GM23338 (cell line): ENCODE measurements around the gene DYSF. TPM values are rescaled to one million over a fixed set of nuclear protein-coding genes. Genes with fewer than 3 reads are reported as not detected.

ENCODE experiments used
- ATAC-seq: fragments of 200-7000 bp; cut with Tn5 transposase; 3 replicates; pipeline ENCODE4 v1.9.1; 2020
- DNase-seq: peaks from one replicate; pipeline ENCODE4 v3.0.0-alpha.2; 2015; ENCODE audit warnings: low spot score
- H2AFZ ChIP-seq: fragments of 200-600 bp; sonication (generic); 2 replicates; pipeline ENCODE4 v1.8.0; 2016; ENCODE audit warnings: antibody characterized with exemption, mild to moderate bottlenecking, moderate library complexity
- H3F3A ChIP-seq: fragments of 200-600 bp; sonication (generic); replicated peaks from 2 replicates; pipeline ENCODE4 v1.8.0; 2017; ENCODE audit warnings: antibody characterized with exemption, mixed run types, low read depth
- H3K27ac ChIP-seq: fragments of 200-600 bp; sonication (generic); 2 replicates; pipeline ENCODE4 v1.6.1; 2016; ENCODE audit warnings: low read depth
- H3K27me3 ChIP-seq: fragments of 200-600 bp; sonication (generic); 2 replicates; pipeline ENCODE4 v1.8.0; 2016; ENCODE audit warnings: mild to moderate bottlenecking, mixed run types, moderate library complexity; ENCODE audit not compliant: insufficient read depth
- H3K36me3 ChIP-seq: fragments of 200-600 bp; sonication (generic); 2 replicates; pipeline ENCODE4 v1.8.0; 2016; ENCODE audit warnings: mild to moderate bottlenecking; ENCODE audit not compliant: insufficient read depth
- H3K4me1 ChIP-seq: fragments of 200-600 bp; sonication (generic); 2 replicates; pipeline ENCODE4 v1.8.0; 2016; ENCODE audit warnings: mild to moderate bottlenecking, moderate library complexity; ENCODE audit not compliant: insufficient read depth
- H3K4me2 ChIP-seq: fragments of 200-600 bp; sonication (generic); 2 replicates; pipeline ENCODE4 v1.7.1; 2017; ENCODE audit warnings: mixed run types
- H3K4me3 ChIP-seq: fragments of 200-600 bp; sonication (generic); 2 replicates; pipeline ENCODE4 v1.6.1; 2016; ENCODE audit warnings: mixed run types
- H3K79me2 ChIP-seq: fragments of 200-600 bp; sonication (generic); replicated peaks from 2 replicates; pipeline ENCODE4 v1.8.0; 2017; ENCODE audit warnings: mild to moderate bottlenecking; ENCODE audit not compliant: insufficient read depth
- H3K9me2 ChIP-seq: fragments of 200-600 bp; sonication (generic); 2 replicates; pipeline ENCODE4 v1.8.0; 2017; ENCODE audit not compliant: insufficient read depth
- H4K20me1 ChIP-seq: fragments of 200-600 bp; sonication (generic); replicated peaks from 2 replicates; pipeline ENCODE4 v1.8.0; 2017; ENCODE audit warnings: mild to moderate bottlenecking; ENCODE audit not compliant: insufficient read depth
- H3K27ac Mint-ChIP-seq: 2 replicates; pipeline ENCODE4 v1.8.0; 2020; ENCODE audit warnings: inconsistent platforms, mild to moderate bottlenecking, moderate library complexity, mixed read lengths
- H3K27me3 Mint-ChIP-seq: 3 replicates; pipeline ENCODE4 v1.8.0; 2022; ENCODE audit warnings: low read depth, mild to moderate bottlenecking, moderate library complexity, mixed read lengths, inconsistent platforms; ENCODE audit not compliant: insufficient read depth, poor library complexity
- H3K36me3 Mint-ChIP-seq: 3 replicates; pipeline ENCODE4 v1.8.0; 2021; ENCODE audit warnings: low read depth, mild to moderate bottlenecking, inconsistent platforms, moderate library complexity, mixed read lengths
- H3K4me1 Mint-ChIP-seq: 3 replicates; pipeline ENCODE4 v1.8.0; 2020; ENCODE audit warnings: mild to moderate bottlenecking, inconsistent platforms, mixed read lengths
- H3K4me3 Mint-ChIP-seq: 3 replicates; pipeline ENCODE4 v1.8.0; 2021; ENCODE audit warnings: moderate library complexity, mild to moderate bottlenecking, inconsistent platforms, mixed read lengths
- H3K9me3 Mint-ChIP-seq: 3 replicates; pipeline ENCODE4 v1.8.0; 2020; ENCODE audit warnings: moderate library complexity, mild to moderate bottlenecking, inconsistent platforms, mixed read lengths
- CREB1 ChIP-seq: fragments of 250-450 bp; sonication (Bioruptor Pico); IDR thresholded peaks from 2 replicates; pipeline ENCODE4 v1.5.0; 2020; ENCODE audit warnings: low read depth, mild to moderate bottlenecking, moderate library complexity
- EZH2 ChIP-seq: fragments of 200-600 bp; sonication (generic); IDR thresholded peaks from one replicate; pipeline ENCODE4 v1.8.0; 2017; ENCODE audit warnings: antibody characterized with exemption, mild to moderate bottlenecking, low read depth; ENCODE audit not compliant: unreplicated experiment
- EZH2phosphoT487 ChIP-seq: fragments of 200-600 bp; sonication (generic); IDR thresholded peaks from one replicate; pipeline ENCODE4 v1.8.1; 2018; ENCODE audit warnings: antibody characterized with exemption; ENCODE audit not compliant: unreplicated experiment
- JUNB ChIP-seq: IDR thresholded peaks from one replicate; pipeline ENCODE4 v1.6.1; 2016; ENCODE audit warnings: antibody characterized with exemption; ENCODE audit not compliant: unreplicated experiment
- NANOG ChIP-seq: IDR thresholded peaks from 2 replicates; pipeline ENCODE4 v1.6.1; 2016; ENCODE audit warnings: antibody characterized with exemption, borderline replicate concordance
- POLR2AphosphoS5 ChIP-seq: IDR thresholded peaks from 2 replicates; pipeline ENCODE4 v1.6.1; 2016; ENCODE audit warnings: antibody characterized with exemption, low read depth
- STAT1 ChIP-seq: IDR thresholded peaks from one replicate; pipeline ENCODE4 v1.6.1; 2016; ENCODE audit warnings: antibody characterized with exemption; ENCODE audit not compliant: unreplicated experiment
- ZNF114 ChIP-seq: fragments of 250-450 bp; sonication (Bioruptor Pico); IDR thresholded peaks from 2 replicates; pipeline ENCODE4 v1.5.0; 2020; ENCODE audit warnings: mild to moderate bottlenecking, moderate library complexity
- ZNF331 ChIP-seq: fragments of 250-450 bp; sonication (Bioruptor Pico); IDR thresholded peaks from 2 replicates; pipeline ENCODE4 v1.5.0; 2020; ENCODE audit warnings: low read depth, mild to moderate bottlenecking, moderate library complexity
- polyA plus RNA-seq: library from polyadenylated mRNA; unstranded; fragments of >200 nt; fragmentation: Nextera tagmentation; extraction: Ambion mirVana; gene quantifications from 2 replicates; pipeline ENCODE4 v1.2.1, GENCODE V29; 2016
- total RNA-seq: library from RNA; depleted of rRNA; stranded (reverse); fragments of >200 nt; shearing (Covaris generic); gene quantifications from 2 replicates; pipeline ENCODE4 v1.2.3, GENCODE V29; 2014
- TF ChIP-seq, protein P1 (sequence below): fragments of 250-450 bp; sonication (Bioruptor Pico); IDR thresholded peaks from 2 replicates; pipeline ENCODE4 v1.5.0; 2020; ENCODE audit warnings: mild to moderate bottlenecking, moderate library complexity
- TF ChIP-seq, protein P2 (sequence below): IDR thresholded peaks from one replicate; pipeline ENCODE4 v1.6.1; 2018; ENCODE audit warnings: antibody characterized with exemption; ENCODE audit not compliant: unreplicated experiment
- TF ChIP-seq, protein P3 (sequence below): IDR thresholded peaks from 2 replicates; pipeline ENCODE4 v1.6.1; 2016; ENCODE audit warnings: antibody characterized with exemption
- TF ChIP-seq, protein P4 (sequence below), 2 experiments: fragments of 200-600 bp in 1 of 2; sonication (generic) in 1 of 2; conservative IDR thresholded peaks; 2 replicates each; pipeline versions ENCODE4 v1.5.1 to v1.6.1; 2016 to 2017; ENCODE audit warnings: antibody characterized with exemption in 2 of 2, low read depth in 2 of 2, mild to moderate bottlenecking in 2 of 2, moderate library complexity in 1 of 2

DYSF gene
- total and polyA plus RNA-seq, 2 experiments from 2014 or later = 7.3 to 21.3 TPM

DNA sequence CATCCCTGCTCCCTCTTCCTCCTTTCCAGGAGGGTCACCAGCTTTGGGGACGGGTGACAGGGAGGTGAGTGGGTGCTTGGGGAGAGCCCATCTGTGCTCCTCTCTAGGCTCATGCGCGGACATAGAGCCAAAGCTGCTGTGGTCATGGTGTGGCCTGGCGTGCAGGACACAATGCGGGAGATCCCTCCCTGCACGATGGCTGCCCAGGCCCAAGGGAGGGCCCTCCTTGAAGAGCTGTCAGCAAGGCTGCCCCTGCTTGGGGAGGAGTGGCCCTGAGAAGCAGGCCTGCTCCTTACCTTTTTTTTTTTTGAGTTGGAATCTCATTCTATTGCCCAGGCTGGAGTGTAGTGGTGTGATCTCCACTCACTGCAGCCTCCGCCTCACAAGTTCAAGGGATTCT lies 111.4 kb downstream of the DYSF start (continued):
- TF ChIP-seq, protein P1, sequence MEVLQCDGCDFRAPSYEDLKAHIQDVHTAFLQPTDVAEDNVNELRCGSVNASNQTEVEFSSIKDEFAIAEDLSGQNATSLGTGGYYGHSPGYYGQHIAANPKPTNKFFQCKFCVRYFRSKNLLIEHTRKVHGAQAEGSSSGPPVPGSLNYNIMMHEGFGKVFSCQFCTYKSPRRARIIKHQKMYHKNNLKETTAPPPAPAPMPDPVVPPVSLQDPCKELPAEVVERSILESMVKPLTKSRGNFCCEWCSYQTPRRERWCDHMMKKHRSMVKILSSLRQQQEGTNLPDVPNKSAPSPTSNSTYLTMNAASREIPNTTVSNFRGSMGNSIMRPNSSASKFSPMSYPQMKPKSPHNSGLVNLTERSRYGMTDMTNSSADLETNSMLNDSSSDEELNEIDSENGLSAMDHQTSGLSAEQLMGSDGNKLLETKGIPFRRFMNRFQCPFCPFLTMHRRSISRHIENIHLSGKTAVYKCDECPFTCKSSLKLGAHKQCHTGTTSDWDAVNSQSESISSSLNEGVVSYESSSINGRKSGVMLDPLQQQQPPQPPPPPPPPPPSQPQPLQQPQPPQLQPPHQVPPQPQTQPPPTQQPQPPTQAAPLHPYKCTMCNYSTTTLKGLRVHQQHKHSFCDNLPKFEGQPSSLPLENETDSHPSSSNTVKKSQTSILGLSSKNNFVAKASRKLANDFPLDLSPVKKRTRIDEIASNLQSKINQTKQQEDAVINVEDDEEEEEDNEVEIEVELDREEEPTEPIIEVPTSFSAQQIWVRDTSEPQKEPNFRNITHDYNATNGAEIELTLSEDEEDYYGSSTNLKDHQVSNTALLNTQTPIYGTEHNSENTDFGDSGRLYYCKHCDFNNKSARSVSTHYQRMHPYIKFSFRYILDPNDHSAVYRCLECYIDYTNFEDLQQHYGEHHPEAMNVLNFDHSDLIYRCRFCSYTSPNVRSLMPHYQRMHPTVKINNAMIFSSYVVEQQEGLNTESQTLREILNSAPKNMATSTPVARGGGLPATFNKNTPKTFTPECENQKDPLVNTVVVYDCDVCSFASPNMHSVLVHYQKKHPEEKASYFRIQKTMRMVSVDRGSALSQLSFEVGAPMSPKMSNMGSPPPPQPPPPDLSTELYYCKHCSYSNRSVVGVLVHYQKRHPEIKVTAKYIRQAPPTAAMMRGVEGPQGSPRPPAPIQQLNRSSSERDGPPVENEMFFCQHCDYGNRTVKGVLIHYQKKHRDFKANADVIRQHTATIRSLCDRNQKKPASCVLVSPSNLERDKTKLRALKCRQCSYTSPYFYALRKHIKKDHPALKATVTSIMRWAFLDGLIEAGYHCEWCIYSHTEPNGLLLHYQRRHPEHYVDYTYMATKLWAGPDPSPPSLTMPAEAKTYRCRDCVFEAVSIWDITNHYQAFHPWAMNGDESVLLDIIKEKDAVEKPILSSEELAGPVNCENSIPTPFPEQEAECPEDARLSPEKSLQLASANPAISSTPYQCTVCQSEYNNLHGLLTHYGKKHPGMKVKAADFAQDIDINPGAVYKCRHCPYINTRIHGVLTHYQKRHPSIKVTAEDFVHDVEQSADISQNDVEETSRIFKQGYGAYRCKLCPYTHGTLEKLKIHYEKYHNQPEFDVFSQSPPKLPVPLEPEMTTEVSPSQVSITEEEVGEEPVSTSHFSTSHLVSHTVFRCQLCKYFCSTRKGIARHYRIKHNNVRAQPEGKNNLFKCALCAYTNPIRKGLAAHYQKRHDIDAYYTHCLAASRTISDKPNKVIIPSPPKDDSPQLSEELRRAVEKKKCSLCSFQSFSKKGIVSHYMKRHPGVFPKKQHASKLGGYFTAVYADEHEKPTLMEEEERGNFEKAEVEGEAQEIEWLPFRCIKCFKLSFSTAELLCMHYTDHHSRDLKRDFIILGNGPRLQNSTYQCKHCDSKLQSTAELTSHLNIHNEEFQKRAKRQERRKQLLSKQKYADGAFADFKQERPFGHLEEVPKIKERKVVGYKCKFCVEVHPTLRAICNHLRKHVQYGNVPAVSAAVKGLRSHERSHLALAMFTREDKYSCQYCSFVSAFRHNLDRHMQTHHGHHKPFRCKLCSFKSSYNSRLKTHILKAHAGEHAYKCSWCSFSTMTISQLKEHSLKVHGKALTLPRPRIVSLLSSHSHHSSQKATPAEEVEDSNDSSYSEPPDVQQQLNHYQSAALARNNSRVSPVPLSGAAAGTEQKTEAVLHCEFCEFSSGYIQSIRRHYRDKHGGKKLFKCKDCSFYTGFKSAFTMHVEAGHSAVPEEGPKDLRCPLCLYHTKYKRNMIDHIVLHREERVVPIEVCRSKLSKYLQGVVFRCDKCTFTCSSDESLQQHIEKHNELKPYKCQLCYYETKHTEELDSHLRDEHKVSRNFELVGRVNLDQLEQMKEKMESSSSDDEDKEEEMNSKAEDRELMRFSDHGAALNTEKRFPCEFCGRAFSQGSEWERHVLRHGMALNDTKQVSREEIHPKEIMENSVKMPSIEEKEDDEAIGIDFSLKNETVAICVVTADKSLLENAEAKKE (CRISPR knock-in tag) = no peak

DNA sequence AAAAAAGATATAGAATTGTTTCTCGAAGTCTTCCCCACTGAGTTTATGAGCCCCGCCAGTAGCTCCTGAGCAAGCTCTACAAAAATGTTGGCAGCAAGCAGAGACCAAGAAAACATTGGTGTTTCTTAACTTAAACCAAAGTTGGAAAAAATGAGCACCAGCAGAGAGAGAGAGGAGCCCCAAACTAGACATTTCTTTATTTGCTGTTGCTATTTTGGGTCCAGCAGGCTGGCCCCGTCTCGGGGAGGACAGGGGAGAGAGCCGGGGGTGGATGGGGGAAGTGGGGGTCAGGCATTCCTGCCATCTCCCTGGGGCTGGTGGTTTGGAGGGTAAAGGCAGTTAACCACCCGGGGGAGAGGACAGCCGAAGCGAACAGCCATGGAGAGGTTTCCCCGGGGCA lies 113.0 kb downstream of the DYSF start:
- Histone ChIP-seq H2AFZ (no peak overlapping the region), H3K79me2 (no peaks in the 10 kb centered on the region), H3K4me3 (no peak overlapping the region), H4K20me1 (no peaks in the 10 kb centered on the region), H3K4me1 (no peaks in the 10 kb centered on the region), H3K27me3 (no peaks in the 10 kb centered on the region), H3F3A (no peaks in the 10 kb centered on the region), H3K4me2 (no peak overlapping the region), H3K27ac (no peak overlapping the region), H3K36me3 (no peaks in the 10 kb centered on the region), H3K9me2 (no peaks in the 10 kb centered on the region)
- Mint-ChIP-seq H3K4me1 (0 out of 3 replicates have a peak, but pooled peaks cover under 1% of the 10 kb centered on the region), H3K4me3 (no peak overlapping the region), H3K27me3 (peaks cover 2% of the 10 kb centered on the region), H3K9me3 (no peaks in the 10 kb centered on the region), H3K36me3 (no peaks in the 10 kb centered on the region; the same call in 1 of the 3 replicates), H3K27ac (no peak overlapping the region)
- DNase-seq (no peak), ATAC-seq (no peak)
- TF ChIP-seq JUNB (no peak), EZH2 (no peak), POLR2AphosphoS5 (no peak), CREB1 (no peak), ZNF331 (CRISPR knock-in tag) (no peak), NANOG (no peak), EZH2phosphoT487 (no peak), STAT1 (no peak), ZNF114 (CRISPR knock-in tag) (no peak)
- TF ChIP-seq, protein P2, sequence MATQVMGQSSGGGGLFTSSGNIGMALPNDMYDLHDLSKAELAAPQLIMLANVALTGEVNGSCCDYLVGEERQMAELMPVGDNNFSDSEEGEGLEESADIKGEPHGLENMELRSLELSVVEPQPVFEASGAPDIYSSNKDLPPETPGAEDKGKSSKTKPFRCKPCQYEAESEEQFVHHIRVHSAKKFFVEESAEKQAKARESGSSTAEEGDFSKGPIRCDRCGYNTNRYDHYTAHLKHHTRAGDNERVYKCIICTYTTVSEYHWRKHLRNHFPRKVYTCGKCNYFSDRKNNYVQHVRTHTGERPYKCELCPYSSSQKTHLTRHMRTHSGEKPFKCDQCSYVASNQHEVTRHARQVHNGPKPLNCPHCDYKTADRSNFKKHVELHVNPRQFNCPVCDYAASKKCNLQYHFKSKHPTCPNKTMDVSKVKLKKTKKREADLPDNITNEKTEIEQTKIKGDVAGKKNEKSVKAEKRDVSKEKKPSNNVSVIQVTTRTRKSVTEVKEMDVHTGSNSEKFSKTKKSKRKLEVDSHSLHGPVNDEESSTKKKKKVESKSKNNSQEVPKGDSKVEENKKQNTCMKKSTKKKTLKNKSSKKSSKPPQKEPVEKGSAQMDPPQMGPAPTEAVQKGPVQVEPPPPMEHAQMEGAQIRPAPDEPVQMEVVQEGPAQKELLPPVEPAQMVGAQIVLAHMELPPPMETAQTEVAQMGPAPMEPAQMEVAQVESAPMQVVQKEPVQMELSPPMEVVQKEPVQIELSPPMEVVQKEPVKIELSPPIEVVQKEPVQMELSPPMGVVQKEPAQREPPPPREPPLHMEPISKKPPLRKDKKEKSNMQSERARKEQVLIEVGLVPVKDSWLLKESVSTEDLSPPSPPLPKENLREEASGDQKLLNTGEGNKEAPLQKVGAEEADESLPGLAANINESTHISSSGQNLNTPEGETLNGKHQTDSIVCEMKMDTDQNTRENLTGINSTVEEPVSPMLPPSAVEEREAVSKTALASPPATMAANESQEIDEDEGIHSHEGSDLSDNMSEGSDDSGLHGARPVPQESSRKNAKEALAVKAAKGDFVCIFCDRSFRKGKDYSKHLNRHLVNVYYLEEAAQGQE = no peak
- TF ChIP-seq, protein P3, sequence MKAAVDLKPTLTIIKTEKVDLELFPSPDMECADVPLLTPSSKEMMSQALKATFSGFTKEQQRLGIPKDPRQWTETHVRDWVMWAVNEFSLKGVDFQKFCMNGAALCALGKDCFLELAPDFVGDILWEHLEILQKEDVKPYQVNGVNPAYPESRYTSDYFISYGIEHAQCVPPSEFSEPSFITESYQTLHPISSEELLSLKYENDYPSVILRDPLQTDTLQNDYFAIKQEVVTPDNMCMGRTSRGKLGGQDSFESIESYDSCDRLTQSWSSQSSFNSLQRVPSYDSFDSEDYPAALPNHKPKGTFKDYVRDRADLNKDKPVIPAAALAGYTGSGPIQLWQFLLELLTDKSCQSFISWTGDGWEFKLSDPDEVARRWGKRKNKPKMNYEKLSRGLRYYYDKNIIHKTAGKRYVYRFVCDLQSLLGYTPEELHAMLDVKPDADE = no peak
- TF ChIP-seq, protein P4, sequence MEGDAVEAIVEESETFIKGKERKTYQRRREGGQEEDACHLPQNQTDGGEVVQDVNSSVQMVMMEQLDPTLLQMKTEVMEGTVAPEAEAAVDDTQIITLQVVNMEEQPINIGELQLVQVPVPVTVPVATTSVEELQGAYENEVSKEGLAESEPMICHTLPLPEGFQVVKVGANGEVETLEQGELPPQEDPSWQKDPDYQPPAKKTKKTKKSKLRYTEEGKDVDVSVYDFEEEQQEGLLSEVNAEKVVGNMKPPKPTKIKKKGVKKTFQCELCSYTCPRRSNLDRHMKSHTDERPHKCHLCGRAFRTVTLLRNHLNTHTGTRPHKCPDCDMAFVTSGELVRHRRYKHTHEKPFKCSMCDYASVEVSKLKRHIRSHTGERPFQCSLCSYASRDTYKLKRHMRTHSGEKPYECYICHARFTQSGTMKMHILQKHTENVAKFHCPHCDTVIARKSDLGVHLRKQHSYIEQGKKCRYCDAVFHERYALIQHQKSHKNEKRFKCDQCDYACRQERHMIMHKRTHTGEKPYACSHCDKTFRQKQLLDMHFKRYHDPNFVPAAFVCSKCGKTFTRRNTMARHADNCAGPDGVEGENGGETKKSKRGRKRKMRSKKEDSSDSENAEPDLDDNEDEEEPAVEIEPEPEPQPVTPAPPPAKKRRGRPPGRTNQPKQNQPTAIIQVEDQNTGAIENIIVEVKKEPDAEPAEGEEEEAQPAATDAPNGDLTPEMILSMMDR (conservative IDR thresholded peaks at IDR 0.05; ENCODE audit: low read depth in 2 of 2) = no peak
